Caco-2 (cell line): ENCODE results near the gene TBX21. TPM values are rescaled to one million over a fixed set of nuclear protein-coding genes. Genes with fewer than 3 reads are reported as not detected.

Source experiments
- BruUV-seq: library from RNA; stranded (reverse); fragments of 400-500 nt; replicated peaks from 2 replicates; lab custom pipeline; 2021; lab: Mats Ljungman, UMichigan
- CTCF ChIA-PET: fragments of 300-600 bp; sonication (Branson Sonifier 250); formaldehyde crosslinking; loops from one replicate; lab custom pipeline; 2022; ENCODE audit warnings: antibody characterized with exemption; lab: Charles Lee
- POLR2A ChIA-PET: fragments of 300-600 bp; sonication (Branson Sonifier 250); formaldehyde crosslinking; loops from one replicate; lab custom pipeline; 2022; ENCODE audit warnings: antibody characterized with exemption; lab: Charles Lee
- DNase-seq, 2 experiments: peaks; one replicate each; pipeline versions ENCODE4 v3.0.0 to v3.0.0-alpha.2; 2020 to 2022
- H3K27me3 ChIP-seq: replicated peaks from 2 replicates; pipeline ENCODE4 v1.6.0; 2011; ENCODE audit warnings: low read length; ENCODE audit not compliant: control insufficient read depth, insufficient read depth
- H3K36me3 ChIP-seq: 2 replicates; pipeline ENCODE4 v1.5.1; 2011; ENCODE audit warnings: low read length; ENCODE audit not compliant: control insufficient read depth, insufficient read depth
- H3K4me1 ChIP-seq: fragments of 250-450 bp; sonication (Bioruptor Pico); 2 replicates; pipeline ENCODE4 v1.5.1; 2020; ENCODE audit warnings: mild to moderate bottlenecking
- H3K4me3 ChIP-seq: 2 replicates; pipeline ENCODE4 v1.5.1; 2011; ENCODE audit warnings: low read depth, mild to moderate bottlenecking, control low read depth, low read length
- H3K9me3 ChIP-seq: fragments of 250-450 bp; sonication (Bioruptor Pico); 2 replicates; pipeline ENCODE4 v1.5.1; 2020; ENCODE audit warnings: mild to moderate bottlenecking, moderate library complexity
- H3K27ac Mint-ChIP-seq: one replicate; pipeline ENCODE4 v1.8.0; 2022; ENCODE audit warnings: mixed read lengths; ENCODE audit not compliant: unreplicated experiment
- H3K27me3 Mint-ChIP-seq: one replicate; pipeline ENCODE4 v1.8.0; 2022; ENCODE audit warnings: mixed read lengths; ENCODE audit not compliant: insufficient read depth, unreplicated experiment
- H3K36me3 Mint-ChIP-seq: one replicate; pipeline ENCODE4 v1.8.0; 2022; ENCODE audit warnings: mild to moderate bottlenecking, mixed read lengths; ENCODE audit not compliant: insufficient read depth, unreplicated experiment
- H3K4me1 Mint-ChIP-seq: one replicate; pipeline ENCODE4 v1.8.0; 2022; ENCODE audit warnings: low read depth, mixed read lengths; ENCODE audit not compliant: unreplicated experiment
- H3K4me3 Mint-ChIP-seq: one replicate; pipeline ENCODE4 v1.8.0; 2022; ENCODE audit warnings: mild to moderate bottlenecking, moderate library complexity, mixed read lengths; ENCODE audit not compliant: unreplicated experiment
- H3K9me3 Mint-ChIP-seq: one replicate; pipeline ENCODE4 v1.8.0; 2022; ENCODE audit warnings: mixed read lengths; ENCODE audit not compliant: unreplicated experiment
- intact Hi-C: fragments of 100-400 bp; cut with micrococcal nuclease; formaldehyde crosslinking; loops from one replicate; pipeline ENCODE4 v1.10.0; 2022; ENCODE audit not compliant: unreplicated experiment
- total RNA-seq: library from RNA; stranded (reverse); gene quantifications from 2 replicates; pipeline ENCODE4 v1.2.3, GENCODE V29; 2022
- TF ChIP-seq, protein P1 (sequence below), 2 experiments: fragments of 200-600 bp in 1 of 2; IDR thresholded peaks; 1 replicate in 1 of 2; 2 replicates in 1 of 2; pipeline versions ENCODE4 v1.5.1 to v1.8.0; 2011 to 2022; ENCODE audit warnings: antibody characterized with exemption in 1 of 2, control low read depth in 1 of 2, inconsistent platforms in 1 of 2, low read depth in 1 of 2, low read length in 1 of 2, mild to moderate bottlenecking in 1 of 2, moderate library complexity in 1 of 2; ENCODE audit not compliant: insufficient read depth in 1 of 2, severe bottlenecking in 1 of 2, unreplicated experiment in 1 of 2

Gene TBX21
- total RNA-seq, 1 experiment from 2014 or later: not detected

DNA sequence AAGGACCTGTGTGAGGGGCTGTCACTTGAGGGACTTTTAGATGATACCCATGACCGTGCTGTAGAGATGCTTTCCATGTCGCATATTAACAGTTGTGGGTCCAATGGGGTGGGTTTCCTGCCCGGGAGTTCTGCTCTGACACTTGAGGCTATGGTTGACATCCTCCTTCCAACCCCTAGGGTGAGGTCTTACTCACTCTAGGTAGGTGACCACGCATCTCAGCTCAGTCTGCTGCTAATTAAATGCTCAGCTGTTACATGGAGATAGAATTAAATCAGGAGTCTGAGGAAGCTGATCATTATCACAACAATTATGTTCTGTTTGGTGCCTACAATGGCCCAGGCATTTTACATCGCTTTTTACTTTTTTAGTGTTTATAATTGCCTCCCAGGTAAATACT is 48.4 kb downstream of the TBX21 start:
- Histone ChIP-seq H3K27me3 (no peaks in the 10 kb centered on the region), H3K36me3 (no peaks in the 10 kb centered on the region), H3K4me3 (no peak overlapping the region), H3K9me3 (no peaks in the 10 kb centered on the region), H3K4me1 (no peaks in the 10 kb centered on the region)
- Mint-ChIP-seq H3K27ac (no peak overlapping the region), H3K36me3 (no peaks in the 10 kb centered on the region), H3K27me3 (peaks cover 24% of the 10 kb centered on the region), H3K9me3 (no peaks in the 10 kb centered on the region), H3K4me3 (no peak overlapping the region), H3K4me1 (no peaks in the 10 kb centered on the region)
- TF ChIP-seq, protein P1, sequence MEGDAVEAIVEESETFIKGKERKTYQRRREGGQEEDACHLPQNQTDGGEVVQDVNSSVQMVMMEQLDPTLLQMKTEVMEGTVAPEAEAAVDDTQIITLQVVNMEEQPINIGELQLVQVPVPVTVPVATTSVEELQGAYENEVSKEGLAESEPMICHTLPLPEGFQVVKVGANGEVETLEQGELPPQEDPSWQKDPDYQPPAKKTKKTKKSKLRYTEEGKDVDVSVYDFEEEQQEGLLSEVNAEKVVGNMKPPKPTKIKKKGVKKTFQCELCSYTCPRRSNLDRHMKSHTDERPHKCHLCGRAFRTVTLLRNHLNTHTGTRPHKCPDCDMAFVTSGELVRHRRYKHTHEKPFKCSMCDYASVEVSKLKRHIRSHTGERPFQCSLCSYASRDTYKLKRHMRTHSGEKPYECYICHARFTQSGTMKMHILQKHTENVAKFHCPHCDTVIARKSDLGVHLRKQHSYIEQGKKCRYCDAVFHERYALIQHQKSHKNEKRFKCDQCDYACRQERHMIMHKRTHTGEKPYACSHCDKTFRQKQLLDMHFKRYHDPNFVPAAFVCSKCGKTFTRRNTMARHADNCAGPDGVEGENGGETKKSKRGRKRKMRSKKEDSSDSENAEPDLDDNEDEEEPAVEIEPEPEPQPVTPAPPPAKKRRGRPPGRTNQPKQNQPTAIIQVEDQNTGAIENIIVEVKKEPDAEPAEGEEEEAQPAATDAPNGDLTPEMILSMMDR (IDR thresholded peaks at IDR 0.05; ENCODE audit: insufficient read depth in 1 of 2, low read depth in 1 of 2, low read length in 1 of 2, severe bottlenecking in 1 of 2, unreplicated experiment in 1 of 2): no peak
- peak in 1 of 2 experiments; percentile 31 for DNase-seq
- ChIA-PET CTCF (interaction anchor here (1.0 to 1.2 kb wide), 2 partner anchors 9 to 17 kb away, joined by 3 to 5 read pairs; no protein-coding TSS in a partner anchor), POLR2A (no interaction called here)
- BruUV-seq: no TSS peak
- intact Hi-C loops: no loop called here

- Histone ChIP-seq H3K36me3 (no peaks in the 10 kb centered on the region), H3K9me3 (peaks cover 2% of the 10 kb centered on the region; the same call in 1 of the 2 replicates), H3K4me3 (no peak overlapping the region), H3K27me3 (peaks cover 1% of the 10 kb centered on the region; the same call in 1 of the 2 replicates), H3K4me1 (peaks cover 9% of the 10 kb centered on the region; the same call in 1 of the 2 replicates)
- Mint-ChIP-seq H3K4me3 (no peak overlapping the region), H3K9me3 (no peaks in the 10 kb centered on the region), H3K27ac (no peak overlapping the region), H3K36me3 (no peaks in the 10 kb centered on the region), H3K4me1 (peaks cover 13% of the 10 kb centered on the region), H3K27me3 (peaks cover 38% of the 10 kb centered on the region)
- peak; percentile 78 to 89 for DNase-seq
- TF ChIP-seq, protein P1 (IDR thresholded peaks at IDR 0.05; ENCODE audit: insufficient read depth in 1 of 2, low read depth in 1 of 2, low read length in 1 of 2, severe bottlenecking in 1 of 2, unreplicated experiment in 1 of 2): no peak
- ChIA-PET CTCF (interaction anchor here (0.8 to 1.3 kb wide), 4 partner anchors 17 to 45 kb away, joined by 3 to 5 read pairs (median 4); partner anchors contain the start of genes LRRC46 and MRPL10), POLR2A (no interaction called here)
- no TSS peak for BruUV-seq
- intact Hi-C loops: no loop called here
Observed at GRCh38 chr17:47785538-47786123, 52.6 kb downstream of the TBX21 start.

- Mint-ChIP-seq H3K27ac (no peak overlapping the region), H3K9me3 (no peaks in the 10 kb centered on the region), H3K4me1 (peaks cover 17% of the 10 kb centered on the region), H3K36me3 (no peaks in the 10 kb centered on the region), H3K4me3 (peak overlapping the region; percentile 70), H3K27me3 (peaks cover 47% of the 10 kb centered on the region)
- POLR2A ChIA-PET: interaction anchor here (0.6 to 1.0 kb wide), 2 partner anchors 32 to 41 kb away, joined by 3 read pairs; partner anchors contain the start of genes LRRC46 and MRPL10
- intact Hi-C loops: loop anchor here (1.0 kb wide), 2 partner anchors 14 to 57 kb away; partner anchors contain the start of gene TBX21
- BruUV-seq: no TSS peak
- Histone ChIP-seq H3K27me3 (peaks cover 5% of the 10 kb centered on the region), H3K36me3 (no peaks in the 10 kb centered on the region), H3K4me3 (peak overlapping the region; percentile 39), H3K9me3 (peaks cover 2% of the 10 kb centered on the region; the same call in 1 of the 2 replicates), H3K4me1 (peaks cover 9% of the 10 kb centered on the region; the same call in 1 of the 2 replicates)
- TF ChIP-seq, protein P1 (IDR thresholded peaks at IDR 0.05; ENCODE audit: insufficient read depth in 1 of 2, low read depth in 1 of 2, low read length in 1 of 2, severe bottlenecking in 1 of 2, unreplicated experiment in 1 of 2): peak; percentile 76 to 90
- DNase-seq: peak; percentile 83 to 88
- CTCF ChIA-PET: interaction anchor here (0.5 to 1.6 kb wide), 17 partner anchors 8 to 230 kb away, joined by 3 to 18 read pairs (median 5); partner anchors contain the start of genes KPNB1, OSBPL7 and TBX21
Observed at GRCh38 chr17:47789611-47790561, 56.9 kb downstream of the TBX21 start.
